Body of pancreas (tissue), 4 donors: ENCODE data around the gene GJB4.

ENCODE experiments used
- CTCF ChIP-seq, 7 experiments: fragments of 450-650 bp in 4 of 7; fragments of 200-600 bp in 3 of 7; sonication (generic) in 3 of 7; IDR thresholded peaks; one replicate each; pipeline ENCODE4 v1.5.1; 2016 to 2019; ENCODE audit warnings: antibody characterized with exemption in 7 of 7
- POLR2A ChIP-seq, 3 donors: fragments of 450-650 bp; IDR thresholded peaks; one replicate each; pipeline ENCODE4 v1.6.1; 2016; ENCODE audit warnings: antibody characterized with exemption in 3 of 3, mild to moderate bottlenecking in 2 of 3

- TF ChIP-seq CTCF (IDR thresholded peaks at IDR 0.05) = no peak
- TF ChIP-seq POLR2A (IDR thresholded peaks at IDR 0.05) = no peak
These were observed 3.6 kb upstream of the GJB4 start for GRCh38 chr1:34755961-34756360.
